A549 (cell line): ENCODE results near the gene RAB27A. TPM values are rescaled to one million over a fixed set of nuclear protein-coding genes. Genes with fewer than 3 reads are reported as not detected.
A peak's percentile ranks its signal among the peaks of the same experiment; 100 is the strongest.

ENCODE experiments used
- ATAC-seq, 2 experiments: fragments of 200-7000 bp in 1 of 2; fragments of >200 bp in 1 of 2; cut with Nextera tagmentation in 1 of 2; cut with Tn5 transposase in 1 of 2; 3 replicates each; pipeline versions ENCODE4 v1.8.0 to v1.9.1; 2018 to 2020; ENCODE audit warnings: mild to moderate bottlenecking in 1 of 2, moderate library complexity in 1 of 2
- CTCF ChIA-PET: fragments of 300-600 bp; sonication (Branson Sonifier 250); formaldehyde crosslinking; extraction: SDS; loops from one replicate; lab custom pipeline; 2021; ENCODE audit warnings: antibody characterized with exemption, inconsistent platforms; lab: Yijun Ruan, JAX
- POLR2A ChIA-PET: fragments of 350-600 bp; formaldehyde crosslinking; extraction: SDS; loops from one replicate; lab custom pipeline; 2021; ENCODE audit warnings: antibody characterized with exemption, inconsistent platforms; lab: Yijun Ruan, JAX
- DNase-seq, 2 experiments: peaks; one replicate each; pipeline versions ENCODE4 v3.0.0 to v3.0.0-alpha.2; 2011 to 2016; ENCODE audit warnings: low read depth in 1 of 2, low spot score in 1 of 2
- FAIRE-seq: peaks from 2 replicates; lab custom pipeline; 2011; peaks lifted over from hg19 to GRCh38; lab: Jason Lieb, UNC
- H3K27ac ChIP-seq, 2 experiments: fragments of >200 bp; sonication (Bioruptor Twin); formaldehyde crosslinking; 3 replicates each; pipeline ENCODE4 v1.5.1; 2016 to 2017
- H3K4me1 ChIP-seq: fragments of >200 bp; sonication (Bioruptor Twin); formaldehyde crosslinking; 3 replicates; pipeline ENCODE4 v1.6.1; 2016
- H3K4me2 ChIP-seq: fragments of >200 bp; sonication (Bioruptor Twin); formaldehyde crosslinking; 3 replicates; pipeline ENCODE4 v1.6.1; 2016
- H3K4me3 ChIP-seq: fragments of >200 bp; sonication (Bioruptor Twin); formaldehyde crosslinking; 3 replicates; pipeline ENCODE4 v1.5.1; 2016
- H3K9me3 ChIP-seq: fragments of >200 bp; sonication (Bioruptor Twin); formaldehyde crosslinking; 3 replicates; pipeline ENCODE4 v1.6.1; 2016
- BCL3 ChIP-seq: fragments of >200 bp; sonication (Bioruptor Twin); formaldehyde crosslinking; IDR thresholded peaks from 3 replicates; pipeline ENCODE4 v1.6.1; 2016
- CBX8 ChIP-seq: fragments of 200-600 bp; sonication (generic); IDR thresholded peaks from 2 replicates; pipeline ENCODE4 v1.6.1; 2016
- CHD2 ChIP-seq: fragments of 150-350 bp; IDR thresholded peaks from 2 replicates; pipeline ENCODE4 v1.6.1; 2014; ENCODE audit warnings: low read length; ENCODE audit not compliant: partially characterized antibody
- ELK1 ChIP-seq: fragments of 150-350 bp; IDR thresholded peaks from 2 replicates; pipeline ENCODE4 v1.6.1; 2014; ENCODE audit warnings: low read depth, mild to moderate bottlenecking, low read length
- EP300 ChIP-seq, 2 experiments: fragments of >200 bp; sonication (Bioruptor Twin); formaldehyde crosslinking; IDR thresholded peaks; 2 replicates in 1 of 2; 3 replicates in 1 of 2; pipeline ENCODE4 v1.6.1; 2016 to 2017
- ESRRA ChIP-seq: fragments of 150-350 bp; IDR thresholded peaks from 2 replicates; pipeline ENCODE4 v1.6.1; 2014; ENCODE audit warnings: mild to moderate bottlenecking, low read length, borderline replicate concordance
- HEYL ChIP-seq: fragments of 250-450 bp; sonication (Bioruptor Pico); IDR thresholded peaks from 2 replicates; pipeline ENCODE4 v1.8.0; 2021; ENCODE audit warnings: mild to moderate bottlenecking, moderate library complexity
- HMGXB4 ChIP-seq: fragments of 250-450 bp; sonication (Bioruptor Pico); IDR thresholded peaks from 2 replicates; pipeline ENCODE4 v1.5.0; 2021; ENCODE audit warnings: mild to moderate bottlenecking, moderate library complexity, borderline replicate concordance
- HOXB13 ChIP-seq: fragments of 250-450 bp; sonication (Bioruptor Pico); IDR thresholded peaks from 2 replicates; pipeline ENCODE4 v1.5.0; 2020; ENCODE audit warnings: low read depth, mild to moderate bottlenecking, moderate library complexity
- HOXB5 ChIP-seq: fragments of 250-450 bp; sonication (Bioruptor Pico); IDR thresholded peaks from 2 replicates; pipeline ENCODE4 v1.5.0; 2020; ENCODE audit warnings: mild to moderate bottlenecking, moderate library complexity
- JUN ChIP-seq, 2 experiments: fragments of >200 bp; sonication (Bioruptor Twin); formaldehyde crosslinking; IDR thresholded peaks; 2 replicates in 1 of 2; 3 replicates in 1 of 2; pipeline ENCODE4 v1.6.1; 2016 to 2017
- JUNB ChIP-seq: fragments of >200 bp; sonication (Bioruptor Twin); formaldehyde crosslinking; IDR thresholded peaks from 2 replicates; pipeline ENCODE4 v1.6.1; 2016
- MAX ChIP-seq: IDR thresholded peaks from 2 replicates; pipeline ENCODE4 v1.6.1; 2012
- NR3C1 ChIP-seq: fragments of >200 bp; sonication (Bioruptor Twin); formaldehyde crosslinking; IDR thresholded peaks from 3 replicates; pipeline ENCODE4 v1.6.1; 2017
- PHF8 ChIP-seq: fragments of 200-600 bp; sonication (generic); IDR thresholded peaks from 2 replicates; pipeline ENCODE4 v1.6.1; 2016; ENCODE audit warnings: low read depth, mild to moderate bottlenecking, antibody characterized with exemption, moderate library complexity, borderline replicate concordance
- POLR2A ChIP-seq: IDR thresholded peaks from 2 replicates; pipeline ENCODE4 v1.6.1; 2012; ENCODE audit warnings: mild to moderate bottlenecking, low read length
- RARB ChIP-seq: fragments of 250-450 bp; sonication (Bioruptor Pico); IDR thresholded peaks from 2 replicates; pipeline ENCODE4 v1.8.0; 2021; ENCODE audit warnings: mild to moderate bottlenecking, moderate library complexity
- REST ChIP-seq: fragments of 200-600 bp; sonication (generic); IDR thresholded peaks from 2 replicates; pipeline ENCODE4 v1.6.1; 2016; ENCODE audit warnings: antibody characterized with exemption, mild to moderate bottlenecking, moderate library complexity
- ZNF302 ChIP-seq: fragments of 250-450 bp; sonication (Bioruptor Pico); IDR thresholded peaks from 2 replicates; pipeline ENCODE4 v1.9.0; 2021; ENCODE audit warnings: inconsistent platforms, mild to moderate bottlenecking, moderate library complexity
- WGBS: methylation state at CpG from one replicate; pipeline ENCODE4 v1.1.6; 2017; ENCODE audit errors: missing lambda C conversion rate; 5-methylcytosine and 5-hydroxymethylcytosine counted together
- polyA plus RNA-seq, 4 experiments: library from polyadenylated mRNA; depleted of rRNA in 3 of 4; stranded (reverse); fragments of >200 nt; fragmentation: RNase III in 1 of 4; extraction: RNeasy Plus Mini Kit Qiagen cat#74134 plus additional on column Dnase treatment in 1 of 4; gene quantifications; 2 replicates in 3 of 4; 3 replicates in 1 of 4; pipeline ENCODE4 v1.2.3, GENCODE V29; 2011 to 2017

The RAB27A gene
- polyA plus RNA-seq, 2 of the 4 experiments (the other 2 are of a cell fraction), result 8.1 to 17.0 TPM

GRCh38 chr15:55195996-55196395 lies 93.6 kb downstream of the RAB27A start:
- CTCF ChIA-PET, result interaction anchor here (2.4 kb wide), 1 partner anchor 95 kb away, joined by 8 read pairs; no protein-coding TSS in a partner anchor
- Histone ChIP-seq H3K4me2 (peak overlapping the region; percentile 86), H3K27ac (peak overlapping the region; percentile 92), H3K4me1 (peaks cover 35% of the 10 kb centered on the region), H3K9me3 (no peaks in the 10 kb centered on the region), H3K4me3 (peak overlapping the region; percentile 69)
- WGBS, result 3% methylated on average over 9 of the region's 9 CpGs
- POLR2A ChIA-PET, result interaction anchor here (1.3 to 2.4 kb wide), 4 partner anchors 12 to 36 kb away, joined by 3 to 17 read pairs (median 4); no protein-coding TSS in a partner anchor
- FAIRE-seq, result no peak
- ATAC-seq, result no peak
- no peak for DNase-seq
- no peak for TF ChIP-seq RARB
- no peak for TF ChIP-seq ELK1

- ChIA-PET CTCF (no interaction called here), POLR2A (no interaction called here)
- FAIRE-seq, result peak; percentile 23
- TF ChIP-seq PHF8, result no peak
- TF ChIP-seq NR3C1, result no peak
- TF ChIP-seq MAX, result no peak
- TF ChIP-seq REST, result no peak
- TF ChIP-seq HOXB5 (CRISPR knock-in tag), result no peak
- no peak for TF ChIP-seq ZNF302
- no peak for TF ChIP-seq JUN (IDR thresholded peaks at IDR 0.05)
- no peak for TF ChIP-seq POLR2A
- TF ChIP-seq CBX8, result no peak
- TF ChIP-seq BCL3, result no peak
- no peak for TF ChIP-seq ESRRA
- TF ChIP-seq CHD2, result no peak
- TF ChIP-seq HOXB13 (CRISPR knock-in tag), result no peak
- no peak for TF ChIP-seq HEYL (CRISPR knock-in tag)
- no peak for TF ChIP-seq HMGXB4
- TF ChIP-seq EP300 (IDR thresholded peaks at IDR 0.05), result no peak
- no peak for TF ChIP-seq JUNB
- ATAC-seq, result no peak
- Histone ChIP-seq H3K4me3 (peak overlapping the region; percentile 2; the same call in 1 of the 3 replicates), H3K4me2 (peak overlapping the region; percentile 86), H3K27ac (no peak overlapping the region), H3K9me3 (no peaks in the 10 kb centered on the region), H3K4me1 (peaks cover 37% of the 10 kb centered on the region)
- no peak for DNase-seq
These were observed 95.4 kb downstream of the RAB27A start for GRCh38 chr15:55194256-55194655.
